DMS153 (cell line): ENCODE data around the gene RIMBP2.
A peak's percentile ranks its signal among the peaks of the same experiment; 100 is the strongest.

ENCODE experiments used
- DNase-seq: peaks from one replicate; lab custom pipeline; 2025; lab: John Stamatoyannopoulos, UW

The RIMBP2 gene

DNA sequence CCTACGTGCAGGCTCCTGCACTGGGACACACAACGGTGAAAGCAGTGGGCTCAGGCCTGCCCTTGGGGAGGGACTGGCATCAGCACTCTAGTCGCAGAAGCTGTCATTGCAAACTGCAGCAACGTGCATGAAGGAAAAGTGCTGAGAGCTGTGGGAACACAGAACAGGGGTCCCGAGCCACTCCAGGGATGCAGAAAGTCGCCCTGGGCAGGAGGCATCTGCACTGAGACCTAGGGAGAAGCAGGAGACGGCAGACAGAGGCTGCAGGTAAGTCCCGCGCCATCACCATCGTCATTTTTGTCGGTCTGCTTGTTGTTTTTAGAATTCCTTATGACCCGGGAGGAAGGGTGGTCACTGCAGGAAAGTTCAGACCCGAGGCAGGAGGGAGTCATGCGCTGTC is 21.6 kb upstream of the RIMBP2 start:
- no peak for DNase-seq

DNA sequence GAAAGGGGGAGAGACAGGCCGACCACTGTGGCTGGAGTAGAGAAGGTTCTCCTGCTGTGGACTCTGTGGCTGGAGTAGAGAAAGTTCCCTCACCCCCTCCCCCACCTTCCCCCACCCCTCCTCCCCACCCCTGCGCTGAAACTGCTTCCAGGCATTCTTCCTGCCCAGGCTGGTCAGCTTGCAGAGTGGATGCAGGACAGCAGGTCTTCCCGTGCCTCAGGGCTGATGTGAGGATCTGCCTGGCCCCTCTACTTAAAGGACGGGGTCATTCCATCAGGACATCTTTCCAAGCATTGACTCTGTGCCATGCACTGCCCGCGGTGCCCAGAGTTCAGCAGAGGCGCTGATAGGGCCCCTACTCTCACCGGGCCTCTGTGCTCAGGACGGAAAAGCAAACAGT is 13.2 kb upstream of the RIMBP2 start:
- no peak for DNase-seq

DNA sequence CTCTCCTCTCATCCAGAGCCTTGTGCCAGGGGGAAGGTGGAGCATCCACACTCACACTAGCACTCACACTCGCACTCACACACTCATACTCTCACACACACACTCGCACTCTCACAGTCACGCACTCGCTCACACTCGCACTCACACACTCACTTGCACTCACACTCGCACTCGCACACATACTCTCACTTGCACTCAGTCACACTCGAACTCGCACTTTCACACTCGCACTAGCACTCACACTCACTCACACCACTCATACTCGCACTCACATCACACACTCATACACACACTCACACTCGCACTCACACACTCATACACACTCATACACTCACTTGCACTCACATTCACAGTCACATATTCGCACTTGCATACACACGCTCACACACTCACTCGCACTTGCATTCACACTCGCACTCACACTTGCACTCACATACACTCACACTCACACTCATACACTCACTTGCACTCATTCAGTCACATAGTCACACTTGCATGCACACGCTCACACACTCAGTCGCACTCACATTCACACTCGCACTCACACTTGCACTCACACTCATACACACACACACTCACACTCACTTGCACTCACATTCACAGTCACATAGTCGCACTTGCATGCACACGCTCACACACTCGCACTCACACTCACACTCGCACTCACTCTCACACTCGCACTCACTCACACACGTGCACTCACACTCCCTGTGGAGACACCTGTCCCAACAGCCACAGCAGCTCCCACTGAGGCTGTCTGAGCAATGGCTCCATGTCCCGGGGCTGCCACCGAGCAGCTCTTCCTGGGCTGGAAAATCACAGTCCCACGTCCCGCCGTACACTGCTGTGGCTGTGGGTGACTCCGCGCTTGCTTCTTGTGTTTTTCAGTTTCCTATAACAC is 12.3 kb upstream of the RIMBP2 start:
- DNase-seq: no peak

DNA sequence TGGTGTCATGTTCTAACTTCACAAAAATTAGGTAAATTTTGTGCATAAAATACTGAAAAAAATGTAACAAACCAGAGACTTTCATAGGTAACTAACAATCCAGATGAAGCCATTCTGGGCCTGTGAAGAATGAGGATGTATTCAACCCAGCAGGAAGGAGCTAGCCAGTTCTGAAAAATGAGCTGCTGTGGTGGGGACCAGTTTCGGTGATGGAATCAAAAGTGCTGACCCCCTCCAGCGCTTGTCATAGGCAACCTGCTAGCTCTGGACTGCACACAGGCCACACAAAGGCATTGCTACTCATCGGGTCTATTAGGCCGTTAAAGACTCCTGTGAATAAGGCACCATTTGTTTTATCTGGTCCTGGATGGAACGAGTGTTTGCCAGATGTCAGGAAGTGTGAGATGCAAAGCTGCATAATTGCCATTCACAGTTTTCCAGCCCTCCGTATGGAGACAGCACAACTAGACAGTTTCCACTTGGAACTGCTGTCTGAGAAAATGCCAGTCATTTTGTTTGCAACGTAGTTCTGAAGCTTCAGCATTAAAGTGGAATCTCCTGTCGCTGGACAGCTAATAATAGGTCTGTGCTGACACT is 3.3 kb upstream of the RIMBP2 start:
- DNase-seq: no peak

DNA sequence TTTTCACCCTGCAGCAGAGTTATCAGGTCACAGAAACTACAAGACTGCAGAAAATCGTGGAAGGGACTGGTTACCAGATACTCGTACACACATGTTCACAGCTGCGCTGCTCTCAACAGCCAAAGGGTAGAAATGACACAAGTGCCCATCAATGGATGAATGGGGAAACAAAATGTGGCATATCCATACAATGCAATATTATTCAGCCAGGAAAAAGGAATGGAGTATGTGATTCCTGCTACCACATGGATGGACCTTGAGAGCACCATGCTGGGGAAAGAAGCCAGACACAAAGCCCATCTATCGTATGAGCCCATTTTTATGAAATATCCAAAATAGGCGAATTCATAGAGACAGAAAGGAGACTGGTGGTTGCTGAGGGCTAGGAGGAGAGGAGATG is 1.7 kb upstream of the RIMBP2 start:
- DNase-seq: no peak

DNA sequence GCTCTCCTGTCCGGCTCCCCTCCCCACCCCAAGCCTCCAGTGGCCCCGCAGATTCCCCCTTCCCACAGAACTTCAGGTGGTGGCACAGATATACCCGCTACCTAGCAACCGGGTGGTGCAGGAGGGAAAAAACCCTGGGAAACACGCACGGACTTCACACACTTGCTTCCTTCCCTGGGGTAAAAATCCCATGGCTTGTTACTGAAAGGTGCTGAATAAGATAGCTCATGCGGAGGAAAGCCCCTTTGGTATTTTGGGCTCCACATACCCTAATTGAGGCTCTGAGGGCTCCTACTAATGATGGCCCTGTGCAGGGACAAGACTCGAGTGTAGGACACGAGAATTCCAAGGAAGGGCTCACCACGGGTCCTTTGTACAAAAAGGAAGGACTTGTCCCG is 869 bp upstream of the RIMBP2 start:
- no peak for DNase-seq

DNA sequence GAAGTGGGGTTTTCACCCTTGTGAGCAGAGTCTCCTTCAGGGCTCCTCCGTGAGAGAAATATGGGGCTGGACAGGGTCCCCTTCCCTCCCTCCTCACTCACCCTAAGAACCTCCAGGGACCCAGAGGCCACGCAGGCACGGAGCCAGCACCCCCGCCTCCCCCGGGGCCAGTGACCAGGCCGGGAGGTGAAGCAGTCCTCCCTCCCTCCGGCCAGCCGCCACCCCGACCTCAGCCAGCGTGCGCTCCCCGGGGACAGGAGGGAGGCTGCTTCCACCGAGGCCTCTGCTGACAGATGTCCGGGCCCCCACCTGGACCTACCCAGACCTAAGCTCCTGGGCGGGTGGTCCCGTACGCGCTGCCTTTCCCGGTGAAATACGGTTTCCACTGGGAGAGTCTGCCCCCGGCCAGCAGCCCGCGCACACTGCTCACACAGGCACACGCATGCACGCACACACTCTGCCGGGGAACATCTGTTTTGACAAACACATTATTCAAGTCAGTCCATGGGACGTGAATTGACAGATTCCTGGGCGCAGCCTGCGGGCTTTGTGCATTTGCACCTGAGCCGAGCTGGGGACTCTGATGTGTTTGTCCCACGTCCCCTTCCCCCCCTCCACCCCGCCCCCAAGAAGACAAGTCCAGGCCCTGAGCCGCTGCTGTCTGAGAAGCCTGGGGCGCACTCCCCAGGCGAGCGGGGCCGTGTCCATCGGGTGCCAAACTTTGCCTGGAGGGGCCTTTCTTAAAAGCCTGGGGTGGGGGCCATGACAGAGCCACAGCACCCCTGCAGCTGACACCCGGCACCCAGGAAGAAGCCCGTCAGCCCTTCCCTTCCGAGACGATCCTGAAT is 725 bp downstream of the RIMBP2 start:
- DNase-seq: peak; percentile 9

DNA sequence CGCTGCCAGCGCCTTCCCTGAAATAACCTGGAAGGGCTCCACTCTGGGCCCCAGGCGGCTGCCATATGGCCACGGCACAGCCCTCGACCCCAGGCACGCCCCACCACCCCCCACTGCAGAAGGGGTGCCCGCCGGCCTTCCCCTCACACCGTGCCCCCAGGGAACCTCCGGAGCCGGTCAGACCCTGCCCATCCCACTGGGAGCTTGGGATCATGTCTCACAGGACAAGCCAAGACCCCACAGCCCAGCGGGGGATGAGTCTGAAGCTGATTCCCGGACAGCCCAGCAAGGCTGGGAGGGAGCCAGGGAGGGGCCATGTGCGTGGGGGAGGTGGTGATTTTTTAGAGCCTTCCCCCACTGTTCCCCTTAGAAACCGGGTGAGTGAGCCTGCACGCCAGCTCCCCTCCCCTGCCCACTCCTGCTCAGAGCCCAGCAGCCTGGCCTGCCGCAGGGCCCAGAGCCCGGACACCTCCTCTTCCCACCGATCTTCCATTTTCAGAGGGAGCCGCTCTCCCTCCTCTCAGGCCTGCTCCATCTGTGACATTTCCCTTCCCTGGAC is 1.4 kb downstream of the RIMBP2 start:
- DNase-seq: no peak

DNA sequence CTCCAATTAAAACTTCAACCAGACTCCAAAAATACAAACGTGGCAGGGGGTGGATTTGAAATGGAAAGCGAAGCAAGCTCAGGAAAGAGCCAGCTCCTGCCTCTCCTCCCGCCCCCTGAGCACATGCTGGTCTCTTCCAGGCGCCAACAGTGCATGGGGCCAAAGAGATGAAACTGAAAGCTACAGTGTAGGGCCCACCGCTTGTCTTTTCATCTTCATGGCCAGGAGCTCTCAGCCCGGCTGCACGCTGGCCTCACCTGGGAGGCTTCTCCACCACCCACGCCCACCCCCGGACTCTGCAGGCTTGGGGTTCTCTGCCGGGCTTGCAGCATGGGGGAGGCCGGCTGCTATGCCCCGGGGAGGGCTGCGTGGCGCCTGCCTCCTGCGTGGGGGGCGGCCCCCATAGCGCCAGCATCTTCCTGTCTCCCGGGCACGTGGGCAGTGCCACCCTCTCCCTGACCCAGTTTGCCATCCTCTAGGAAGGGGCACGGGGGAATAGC is 2.0 kb downstream of the RIMBP2 start:
- no peak for DNase-seq

DNA sequence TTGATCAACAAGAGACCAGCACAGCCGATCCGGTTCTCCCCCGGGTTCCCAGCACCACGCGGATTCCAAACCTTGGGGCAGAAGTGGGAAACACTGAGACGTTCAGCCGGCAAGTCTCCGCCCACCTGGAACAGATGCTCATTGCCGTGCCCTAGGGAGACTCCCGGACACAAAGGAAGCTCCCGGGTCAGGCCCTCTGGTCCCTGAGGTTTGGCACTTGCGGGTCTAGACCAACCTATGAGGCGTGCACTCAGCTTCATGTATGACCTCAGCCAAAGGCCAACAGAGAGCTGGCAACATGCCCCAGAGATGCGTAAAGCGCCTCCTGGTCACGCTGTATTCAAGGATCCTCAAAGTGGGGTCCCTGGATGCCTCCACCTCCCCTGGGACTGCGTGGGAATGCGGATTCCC is 2.5 kb downstream of the RIMBP2 start:
- peak; percentile 60 for DNase-seq

DNA sequence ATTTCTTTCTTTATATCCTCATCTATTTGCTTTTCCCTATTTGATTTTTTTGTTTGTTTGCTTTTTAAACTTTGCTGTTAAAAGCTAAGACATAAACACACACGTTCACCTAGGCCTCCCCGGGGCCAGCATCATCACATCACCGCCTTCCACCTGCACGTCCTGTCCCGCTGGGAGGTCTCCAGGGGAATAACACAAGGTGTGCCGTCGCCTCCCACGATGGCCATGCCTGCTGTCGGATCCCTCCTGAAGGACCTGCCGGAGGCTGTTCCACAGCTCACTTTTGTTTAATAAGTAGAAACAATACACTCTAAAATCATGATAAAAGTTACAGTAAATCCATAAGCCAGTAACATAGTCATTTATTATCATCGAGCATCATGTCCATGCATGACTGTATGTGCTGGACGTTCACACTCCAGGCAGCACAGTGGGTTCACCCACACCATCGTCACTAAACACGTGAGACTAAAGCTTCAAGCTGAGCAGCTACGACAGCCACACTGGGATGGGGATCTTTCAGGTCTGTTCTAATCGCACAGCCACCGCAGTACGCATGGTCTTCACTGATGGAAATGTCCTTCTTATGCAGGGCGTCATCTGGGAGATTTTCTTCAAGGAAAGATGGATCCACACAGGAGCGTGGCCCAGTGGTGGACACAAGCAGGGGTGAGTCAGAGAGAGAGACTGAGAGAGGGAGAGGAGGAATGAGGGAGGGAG is 3.6 kb downstream of the RIMBP2 start:
- no peak for DNase-seq

DNA sequence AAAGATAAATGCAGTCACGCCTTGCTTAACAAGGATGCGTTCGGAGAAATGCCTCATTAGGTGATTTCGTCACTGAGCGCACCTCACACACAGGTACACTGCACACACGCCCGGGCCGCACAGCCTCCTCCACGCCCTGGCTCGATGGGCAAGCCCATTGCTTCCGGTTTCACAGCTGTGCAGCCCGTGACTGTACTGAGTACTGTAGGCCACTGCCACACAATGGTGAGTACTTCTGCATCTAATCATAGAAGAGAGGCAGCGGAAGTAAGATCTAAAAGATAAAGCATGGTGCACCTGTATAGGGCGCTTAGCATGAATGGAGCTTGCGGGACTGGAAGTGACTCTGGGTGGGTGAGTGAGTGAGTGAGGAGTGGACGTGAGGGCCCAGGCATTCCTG is 4.3 kb downstream of the RIMBP2 start:
- peak; percentile 96 for DNase-seq

DNA sequence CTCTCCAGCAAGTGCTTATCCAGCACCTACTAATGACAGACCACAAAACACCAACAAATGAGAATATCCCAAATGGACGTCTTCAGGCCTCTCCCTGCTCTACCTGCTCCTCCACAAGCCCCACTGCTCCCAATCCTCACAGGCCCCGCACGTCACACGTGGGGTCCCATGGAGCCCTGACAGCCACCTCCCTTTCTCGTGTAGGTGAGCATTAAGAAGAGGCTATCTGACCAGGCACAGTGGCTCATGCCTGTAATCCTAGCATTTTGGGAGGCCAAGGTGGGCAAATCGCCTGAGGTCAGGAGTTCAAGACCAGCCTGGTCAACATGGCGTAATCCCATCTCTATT is 5.4 kb downstream of the RIMBP2 start:
- no peak for DNase-seq

DNA sequence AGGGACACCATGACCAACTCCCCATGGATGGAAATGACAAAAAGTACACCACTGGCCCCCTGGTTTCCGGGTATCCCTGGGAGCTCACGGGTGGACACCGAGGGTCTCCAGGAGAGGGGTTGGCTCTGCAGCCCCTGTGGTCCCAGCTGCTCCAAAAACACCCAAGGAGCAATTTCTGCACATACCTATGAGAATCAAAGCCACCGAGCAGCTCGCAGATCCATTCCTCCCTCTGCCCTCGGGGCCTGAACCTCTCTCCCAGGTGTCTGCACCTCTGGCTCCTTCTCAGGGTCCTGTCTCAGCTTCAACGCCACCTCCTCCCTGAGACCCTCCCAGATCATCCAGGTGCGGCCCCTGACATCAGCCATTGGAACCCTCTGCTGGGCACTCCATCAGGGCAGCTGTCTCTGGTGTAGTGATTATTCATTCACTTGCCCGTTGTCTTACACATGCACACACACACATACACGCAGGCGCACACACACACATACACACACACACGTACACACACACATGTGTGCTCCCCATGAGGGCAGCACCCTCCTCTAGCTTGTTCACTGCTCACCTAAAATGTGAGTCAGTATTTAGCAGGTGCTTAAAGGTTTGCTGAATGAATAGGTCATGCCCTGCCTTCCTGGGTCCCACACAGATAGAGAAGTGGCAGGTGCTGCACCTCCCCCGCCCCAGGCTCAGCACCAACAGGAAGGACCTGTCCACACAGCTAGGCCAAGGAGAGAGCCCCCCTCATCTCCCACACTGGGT is 5.9 kb downstream of the RIMBP2 start:
- DNase-seq: peak; percentile 5

DNA sequence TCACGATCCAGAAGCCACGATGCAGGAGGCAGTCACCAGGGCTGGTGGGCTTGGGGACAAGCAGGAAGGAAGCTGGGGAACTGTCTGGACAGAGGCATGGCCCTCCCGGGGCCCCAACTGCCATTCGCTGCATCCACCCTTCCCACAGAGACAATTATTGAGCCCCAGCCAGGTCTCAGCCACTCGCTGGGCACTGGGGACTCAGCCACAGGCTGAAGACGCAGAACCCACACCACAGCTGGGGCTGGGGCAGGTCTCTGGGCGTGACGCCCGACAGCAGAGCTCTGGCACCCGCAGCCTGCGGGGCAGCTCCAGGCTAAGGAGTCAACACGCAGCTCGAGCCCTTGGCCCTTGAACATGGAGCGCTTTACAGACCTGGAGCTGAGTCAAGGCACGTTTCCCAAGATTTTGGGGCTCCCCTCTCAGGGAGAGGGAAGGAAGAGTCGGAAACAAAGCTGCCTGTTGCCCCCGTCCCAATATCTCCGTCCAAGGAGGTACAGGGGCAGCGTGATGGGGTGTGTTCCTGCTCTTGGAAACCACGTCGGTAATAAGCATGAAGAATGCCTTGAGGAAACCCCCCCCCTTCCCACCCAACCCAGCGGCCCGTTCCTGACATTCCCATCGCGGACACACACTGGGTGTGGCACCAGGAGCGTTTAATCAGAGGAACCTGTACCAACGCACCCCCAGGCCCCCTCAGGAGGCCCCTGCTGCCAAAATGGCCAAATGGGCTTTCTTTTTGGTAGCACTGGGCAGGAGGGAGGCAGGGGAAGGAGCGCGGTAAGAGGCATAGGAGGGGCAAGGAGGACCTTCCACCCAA is 6.7 kb downstream of the RIMBP2 start:
- DNase-seq: no peak

DNA sequence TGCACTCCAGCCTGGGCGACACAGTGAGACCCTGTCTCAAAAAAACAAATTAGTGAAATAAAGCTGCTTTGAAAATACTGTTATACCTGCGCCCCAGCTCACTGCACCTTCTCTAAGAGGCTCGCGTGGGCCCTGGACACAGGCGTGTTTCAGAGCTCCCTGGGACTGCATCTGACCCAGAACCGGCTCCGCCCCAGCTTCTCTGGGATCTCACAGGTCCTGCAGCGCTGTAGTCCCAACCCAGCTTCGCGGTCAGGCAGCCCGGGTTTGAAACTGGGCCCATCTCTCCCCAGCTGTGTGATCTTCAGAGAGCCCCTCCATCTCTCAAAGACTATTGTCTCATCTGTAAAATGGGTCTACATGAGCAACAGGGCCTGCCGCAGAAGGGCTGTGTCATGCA is 7.5 kb downstream of the RIMBP2 start:
- no peak for DNase-seq

DNA sequence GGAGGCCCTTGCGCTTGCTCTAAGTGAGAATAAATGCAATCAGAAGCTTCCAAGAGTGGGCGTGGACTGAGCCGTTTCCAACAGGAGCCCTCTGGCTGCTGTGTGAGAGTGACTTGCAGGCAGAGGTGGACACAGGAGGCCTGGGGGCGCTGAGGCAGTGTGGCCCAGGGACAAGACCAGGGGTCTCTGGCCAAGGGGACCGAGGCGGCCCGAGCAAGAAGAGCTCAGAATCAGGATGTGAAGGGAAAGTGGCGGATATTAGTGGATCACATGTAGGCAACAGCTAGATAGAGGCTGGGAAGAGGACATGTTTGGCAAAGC is 8.6 kb downstream of the RIMBP2 start:
- DNase-seq: no peak

DNA sequence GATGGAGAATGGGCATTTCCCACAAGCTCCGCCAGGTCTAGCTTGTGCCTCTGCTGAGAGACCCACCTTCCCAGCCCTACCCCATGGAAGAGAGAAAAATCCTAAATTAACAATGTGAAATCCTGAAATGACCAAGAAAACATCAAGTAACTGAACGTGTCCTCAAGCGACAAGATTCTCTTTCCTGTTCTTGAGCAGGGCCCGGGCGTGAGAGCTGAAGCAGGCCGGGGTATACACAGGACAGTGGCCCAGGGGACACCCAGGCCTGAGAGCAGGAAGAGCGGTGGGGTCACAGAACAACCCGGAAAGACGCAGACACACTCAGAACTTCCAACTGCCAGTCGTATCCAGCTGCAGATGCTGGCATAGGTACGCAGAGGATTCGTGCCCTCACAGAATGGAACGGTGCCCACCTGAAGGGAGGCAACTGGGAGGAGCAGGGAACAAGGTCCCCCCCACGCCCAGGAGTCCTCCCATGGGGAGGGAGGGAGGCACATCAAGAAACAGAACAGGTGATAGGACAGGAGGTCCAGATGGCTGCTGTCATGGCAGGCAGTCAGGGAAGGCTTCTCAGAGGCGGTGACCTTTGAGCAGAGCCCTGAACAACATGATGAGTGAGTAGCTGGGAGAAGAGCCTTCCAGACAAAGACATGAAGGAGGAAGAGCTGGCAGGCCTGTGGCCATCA is 9.1 kb downstream of the RIMBP2 start:
- DNase-seq: no peak

DNA sequence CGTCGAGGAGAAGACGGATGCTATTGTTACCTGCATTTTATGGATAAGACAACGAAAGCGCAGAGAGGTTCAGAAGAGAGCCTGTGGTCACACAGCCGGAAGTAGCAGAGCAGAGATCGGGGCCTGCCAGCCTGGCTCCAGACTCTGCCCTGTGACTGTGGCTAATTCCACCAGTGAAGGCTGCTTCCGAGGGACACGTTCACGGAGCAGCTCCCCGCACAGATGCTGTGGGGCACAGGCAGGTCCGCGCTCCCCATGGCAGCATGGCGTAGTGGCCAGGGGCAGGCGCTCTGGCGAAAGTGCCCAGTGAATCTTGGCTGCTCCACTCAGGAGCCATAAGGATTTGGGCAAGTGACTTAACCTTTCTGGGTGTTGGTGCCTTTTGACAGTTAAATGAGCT is 9.8 kb downstream of the RIMBP2 start:
- DNase-seq: no peak
